ENCODE results near the gene HOXA3.

Gene HOXA3

DNA sequence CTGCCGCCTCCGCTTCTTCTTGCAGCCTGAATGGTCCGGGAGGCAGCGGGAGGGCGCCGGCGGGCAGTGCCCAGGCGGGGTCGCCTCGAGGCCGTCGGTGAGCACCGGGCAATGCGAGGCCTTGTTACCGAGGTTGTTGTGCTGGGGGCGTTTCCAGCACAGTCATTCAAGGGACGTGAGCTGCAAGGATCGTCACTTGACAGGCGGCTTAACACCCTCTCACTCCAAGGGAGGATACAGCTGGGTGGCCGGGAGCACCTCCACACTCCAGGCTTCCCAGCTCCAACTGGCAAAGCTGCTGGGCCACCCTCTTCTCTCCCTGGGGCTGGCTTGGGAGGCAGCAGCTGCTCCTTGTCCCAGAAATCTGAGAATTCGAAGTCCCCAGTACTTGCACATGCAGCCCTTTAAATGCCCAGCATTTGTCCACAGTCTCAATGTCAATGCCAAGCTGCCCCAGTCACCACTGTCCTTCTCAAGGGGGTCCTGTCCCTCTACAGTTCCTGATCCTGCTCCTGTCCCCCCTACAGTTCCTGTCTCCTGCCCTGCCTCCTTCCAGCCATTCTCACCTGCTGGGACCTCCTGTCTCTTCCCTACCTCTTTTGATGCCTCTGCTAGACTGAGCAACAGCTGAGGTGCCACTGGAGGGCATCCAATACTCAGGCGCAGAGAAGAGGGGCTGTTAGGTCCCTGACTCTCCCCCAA is 37.1 kb upstream of the HOXA3 start:
- no peak for DNase-seq

DNA sequence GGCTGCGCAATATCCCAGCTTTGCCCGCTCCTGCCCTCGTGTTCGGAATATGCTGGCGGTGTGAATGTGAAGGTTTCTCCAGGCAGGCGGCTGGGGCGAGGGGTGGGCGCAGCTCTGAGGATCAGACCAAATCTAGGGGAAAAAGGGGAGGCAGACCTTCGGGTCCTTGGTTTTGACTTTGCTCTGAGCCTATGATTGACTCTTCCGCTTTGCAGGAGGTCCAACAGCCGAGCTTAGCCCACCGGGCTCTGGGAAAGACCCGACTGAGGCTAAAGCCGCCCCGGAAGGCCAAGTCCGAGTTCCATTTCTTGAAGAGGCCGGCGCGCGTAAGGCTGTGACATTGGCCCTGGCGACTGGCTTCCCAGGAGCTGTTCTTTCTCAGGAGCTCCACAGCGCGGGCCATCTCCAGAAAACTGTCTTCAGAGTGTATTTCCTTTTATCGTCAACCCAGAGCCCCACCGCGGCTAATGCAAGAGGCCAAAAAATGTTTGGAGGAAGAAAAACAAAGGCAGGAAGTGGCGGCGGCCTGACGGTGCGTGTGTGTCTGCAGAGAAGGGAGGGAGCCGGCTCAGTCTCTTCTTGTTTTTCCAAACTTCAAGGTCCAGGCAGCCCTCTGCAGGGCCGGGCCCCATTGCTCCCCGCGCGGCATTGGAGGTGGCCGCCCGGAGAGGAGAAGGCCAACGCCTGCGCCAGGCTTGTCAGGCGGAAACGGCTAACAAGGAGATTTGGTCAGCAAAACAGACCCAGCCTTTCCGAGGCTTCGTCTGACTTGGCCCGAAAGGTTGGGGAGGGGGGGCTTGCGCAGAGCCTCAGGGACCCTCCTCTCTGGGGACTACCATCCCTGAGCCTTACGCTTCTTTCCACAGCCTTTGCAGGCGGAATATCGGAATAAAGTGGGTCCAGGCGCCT is 36.3 kb upstream of the HOXA3 start:
- no peak for DNase-seq

DNA sequence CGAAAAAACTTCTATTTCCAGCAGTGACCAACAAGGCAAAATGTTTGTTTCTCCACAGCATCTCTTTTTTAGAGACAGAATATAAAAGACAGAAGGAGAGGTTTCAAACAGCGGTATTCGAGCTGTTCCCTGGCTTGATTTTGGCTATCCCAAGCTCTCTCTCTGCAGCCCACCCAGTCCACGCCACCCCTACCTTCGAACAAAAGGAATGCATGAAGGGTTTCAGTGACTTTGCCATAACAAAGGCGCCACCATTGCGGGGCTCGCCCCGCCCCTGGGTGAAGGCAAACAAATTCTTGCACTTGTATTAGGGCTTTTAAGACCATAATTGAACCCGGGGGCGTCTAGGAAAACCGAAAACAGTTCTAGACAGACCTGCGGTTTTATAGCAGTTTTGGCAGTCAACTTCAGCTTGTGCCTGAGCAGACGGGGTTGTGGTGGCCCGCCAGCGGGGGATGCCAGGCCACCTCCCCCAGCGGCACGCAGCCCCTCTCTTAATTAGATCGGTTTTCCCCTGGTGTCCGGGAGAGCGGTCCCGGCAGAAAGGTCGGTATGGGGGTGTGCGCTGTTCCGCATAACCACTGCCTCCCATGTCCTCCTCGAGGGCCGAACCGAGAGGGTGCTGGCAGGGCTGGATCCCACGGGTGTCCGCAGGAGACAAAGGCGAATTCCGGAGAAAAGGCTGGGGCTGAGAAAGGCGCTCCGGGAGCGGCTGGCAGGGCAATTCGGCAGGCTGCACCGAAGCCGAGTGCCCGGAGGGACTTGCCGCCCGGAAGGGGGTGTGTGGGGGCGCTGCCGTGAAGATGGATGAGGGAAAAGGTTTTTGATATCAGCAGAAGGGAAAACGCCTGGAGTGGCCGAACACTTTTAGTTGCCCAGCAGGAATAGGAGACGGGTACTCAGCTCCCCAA is 35.3 kb upstream of the HOXA3 start:
- no peak for DNase-seq

DNA sequence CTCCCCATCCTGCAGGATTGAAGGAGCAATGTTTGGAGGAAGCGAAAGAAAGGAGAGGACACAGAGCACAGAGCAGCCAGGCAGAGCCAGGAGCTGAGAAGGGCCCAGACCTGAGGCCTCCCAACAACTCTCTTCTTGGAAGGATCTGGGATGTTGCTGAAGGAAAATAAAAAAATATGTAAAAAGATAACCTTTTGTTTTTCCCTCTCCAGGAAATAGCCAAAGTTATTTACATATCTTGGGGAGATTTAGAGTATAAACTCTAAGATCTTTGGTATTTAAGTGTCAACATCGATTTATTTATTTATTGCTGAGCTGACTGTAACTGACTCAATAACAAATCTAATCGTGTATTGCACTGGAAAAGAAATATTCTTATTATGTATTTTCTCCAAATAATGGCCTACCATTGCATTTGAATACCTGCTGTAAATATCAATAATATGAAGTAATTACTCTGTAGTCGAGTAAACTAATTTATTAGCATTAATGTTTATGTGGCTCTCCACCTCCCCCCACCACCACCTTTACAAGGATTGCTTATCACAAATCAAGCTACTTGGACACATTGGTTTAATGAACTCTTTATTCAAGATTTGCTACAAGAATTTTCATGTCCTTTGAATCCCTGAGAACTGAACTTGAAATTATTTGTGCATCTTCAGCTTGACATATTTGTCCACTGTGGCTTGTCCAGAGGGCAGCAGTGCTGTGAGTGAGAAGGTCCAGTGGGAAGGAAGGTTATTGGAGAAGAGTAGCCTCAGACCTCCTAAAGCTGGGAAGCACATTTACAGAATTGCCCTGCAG is 34.5 kb upstream of the HOXA3 start:
- DNase-seq: no peak

DNA sequence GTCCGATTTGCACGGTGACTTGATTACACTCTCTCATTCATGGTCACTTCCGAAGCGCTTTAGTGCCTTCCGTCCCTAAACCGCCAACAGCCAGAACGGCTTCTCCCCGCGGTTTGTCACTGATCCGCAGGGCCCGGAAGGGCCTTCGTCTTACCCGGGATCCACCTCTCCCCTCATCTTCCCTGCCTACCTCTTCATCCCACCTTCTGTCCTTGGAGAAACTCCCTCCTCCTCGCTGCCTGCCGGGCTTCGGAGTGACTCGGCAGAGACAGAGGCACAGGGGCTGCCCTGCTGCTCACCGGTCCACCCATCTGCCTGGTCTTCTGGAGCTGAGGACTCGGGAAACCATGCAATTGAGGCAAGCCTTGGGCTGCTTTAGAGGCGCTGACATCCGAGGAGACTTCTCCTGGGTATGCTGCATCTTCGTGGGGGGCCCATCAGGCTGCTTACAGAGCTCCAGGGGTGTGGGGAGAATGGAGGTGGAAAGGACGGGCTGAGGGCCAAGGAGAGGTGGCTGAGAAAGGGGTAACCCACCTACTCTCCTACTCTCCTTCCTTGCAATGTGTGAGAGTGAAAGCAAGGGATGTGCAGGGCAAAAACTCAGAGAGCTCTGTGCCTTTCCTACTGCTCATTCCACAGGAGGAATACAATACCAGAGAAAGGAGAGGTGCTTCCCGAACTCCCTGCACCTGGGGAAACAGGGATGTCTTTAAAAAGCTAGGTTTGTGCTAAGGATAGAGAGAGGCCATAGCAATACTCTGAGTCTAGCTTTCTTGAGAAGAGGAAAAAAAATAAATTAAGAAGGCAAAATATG is 33.7 kb upstream of the HOXA3 start:
- DNase-seq: no peak

DNA sequence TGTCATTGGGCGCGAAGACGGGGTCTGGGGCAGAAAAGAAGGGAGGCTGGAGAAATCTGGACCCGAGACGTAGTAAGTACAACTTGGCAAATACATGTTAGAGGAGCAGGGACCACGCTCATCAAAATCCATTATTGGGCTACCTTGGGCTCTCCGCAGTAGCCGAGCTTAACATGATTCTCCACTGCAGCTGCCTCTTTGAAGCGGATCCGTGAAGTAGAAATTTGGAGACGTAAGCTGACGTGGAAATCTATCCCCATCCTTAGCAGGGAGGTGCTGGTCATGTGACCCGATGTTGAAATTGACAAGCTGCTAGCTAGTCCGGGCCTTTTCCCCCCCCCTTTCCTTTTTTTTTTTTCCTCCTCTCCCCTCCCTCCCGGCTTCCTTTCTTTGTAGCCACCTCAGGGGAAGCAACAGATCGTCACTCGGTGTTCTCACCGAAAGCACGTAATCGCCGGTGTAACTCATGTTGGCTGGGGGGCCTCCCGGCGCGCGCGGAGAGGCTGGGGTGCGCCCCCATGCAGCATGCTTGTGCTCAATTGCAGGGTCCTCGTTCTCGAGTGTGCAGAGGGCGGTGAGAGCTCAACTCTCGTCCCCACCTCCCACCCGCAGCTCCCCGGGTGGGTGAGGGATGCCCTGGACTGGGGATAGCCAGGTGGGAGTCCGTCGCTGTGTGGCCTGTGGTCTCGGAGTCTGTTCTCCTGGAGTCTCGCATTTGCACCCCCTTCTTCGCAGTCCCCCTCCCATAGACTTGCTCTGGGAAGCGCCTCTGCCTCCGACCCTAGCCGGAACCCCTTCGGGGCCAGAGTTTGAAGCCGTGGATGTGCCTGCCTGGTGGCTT is 32.9 kb upstream of the HOXA3 start, which contains the start of gene HOXA11:
TSS of gene HOXA11 (minus strand) at position 220 of the 841 bp plus-strand sequence. CDS start at position 132, 88 bp downstream.
- no peak for DNase-seq

DNA sequence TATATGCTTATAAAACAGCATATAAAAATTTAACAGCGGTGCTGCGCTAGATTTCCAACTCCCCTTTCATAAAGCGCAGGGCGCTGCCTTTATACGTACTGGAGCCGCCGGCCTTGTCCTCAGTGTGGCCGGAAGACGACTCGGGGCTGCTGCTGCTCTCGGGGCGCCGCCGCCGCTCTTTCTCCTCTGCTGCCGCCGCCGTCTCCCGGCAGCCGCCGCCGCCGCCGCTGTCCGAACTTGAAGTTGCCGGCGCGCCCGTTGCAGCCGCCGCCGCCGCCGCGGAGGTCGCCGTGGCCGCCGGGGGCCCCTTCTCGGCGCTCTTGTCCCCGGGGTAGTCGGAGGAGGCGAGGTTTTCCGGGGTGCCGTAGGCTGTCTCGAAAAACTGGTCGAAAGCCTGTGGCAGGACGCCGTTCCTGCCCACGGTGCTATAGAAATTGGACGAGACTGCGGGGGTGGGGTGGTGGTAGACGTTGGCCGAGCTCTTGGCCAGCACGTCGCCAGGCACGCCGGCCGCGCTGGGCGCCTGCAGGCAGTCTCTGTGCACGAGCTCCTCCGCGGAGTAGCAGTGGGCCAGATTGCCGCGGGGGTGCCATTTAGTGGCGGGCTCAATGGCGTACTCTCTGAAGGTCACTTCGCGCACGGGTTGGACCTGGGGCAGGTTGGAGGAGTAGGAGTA is 32.1 kb upstream of the HOXA3 start:
- DNase-seq: no peak

DNA sequence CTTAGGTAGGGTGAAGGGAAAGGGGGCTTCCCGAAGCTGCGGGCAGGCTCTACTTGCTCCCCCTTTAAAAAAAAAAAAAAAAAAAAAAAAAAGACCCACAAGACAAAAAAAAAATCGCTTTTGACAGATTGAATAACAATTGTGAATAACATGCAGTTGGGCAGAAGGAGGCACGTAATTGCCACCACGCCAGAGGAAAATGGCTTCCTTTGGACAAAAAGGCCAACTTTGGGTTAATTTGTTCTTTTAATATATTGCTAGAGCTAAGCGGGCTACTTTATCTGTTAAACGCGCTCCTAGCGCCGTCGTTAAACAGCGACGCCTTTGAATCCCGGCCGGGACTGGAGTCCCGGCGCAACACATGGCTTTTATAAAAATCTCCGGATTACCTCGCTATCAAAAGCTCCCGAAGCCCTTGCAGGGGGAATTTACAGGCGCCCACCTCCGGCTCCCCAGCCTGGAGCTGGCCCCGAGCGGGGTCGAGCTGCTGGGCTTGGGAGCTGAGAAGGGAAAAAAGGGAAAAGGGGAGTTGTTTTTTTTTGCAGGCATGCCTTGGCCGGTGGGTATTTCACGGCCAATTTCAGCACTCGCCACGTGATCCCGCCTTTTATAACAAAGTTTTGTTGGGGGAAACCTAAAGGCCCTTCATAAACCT is 31.4 kb upstream of the HOXA3 start:
- no peak for DNase-seq

DNA sequence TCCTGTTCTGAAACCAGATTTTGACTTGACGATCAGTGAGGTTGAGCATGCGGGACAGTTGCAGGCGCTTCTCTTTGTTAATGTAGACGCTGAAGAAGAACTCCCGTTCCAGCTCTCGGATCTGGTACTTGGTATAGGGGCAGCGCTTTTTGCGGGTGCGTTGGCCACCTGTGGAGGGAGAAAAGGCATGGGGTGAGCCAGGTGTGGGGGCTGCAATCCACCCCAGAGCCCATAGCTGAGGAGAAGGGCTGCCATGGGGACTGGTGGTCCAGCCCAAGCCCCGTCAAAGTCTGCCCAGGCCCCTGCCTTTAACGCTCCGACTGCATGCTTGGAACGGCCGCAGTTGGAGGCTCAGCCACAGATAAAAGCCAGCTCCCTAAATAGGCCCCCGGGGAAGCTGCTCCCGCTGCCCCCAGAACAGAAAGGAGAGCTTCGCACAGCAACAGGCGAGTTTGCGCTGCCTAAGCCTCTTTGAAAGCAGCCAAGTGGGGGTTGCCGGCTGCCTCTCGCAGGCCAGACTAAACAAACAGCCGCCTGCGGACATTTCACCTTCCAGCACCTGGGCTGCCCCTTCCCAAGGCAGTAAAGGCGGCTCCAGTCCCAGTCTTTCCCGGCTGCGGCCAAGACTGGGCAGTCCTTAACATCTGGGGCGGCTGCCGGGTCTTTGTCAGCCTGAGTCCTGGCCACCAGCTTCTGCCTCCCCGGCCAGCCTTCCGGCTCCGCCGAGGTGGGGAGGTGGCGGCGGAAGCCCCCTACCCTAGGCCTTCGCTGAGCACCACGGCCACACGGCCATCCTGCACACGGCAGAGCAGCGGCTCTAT is 30.7 kb upstream of the HOXA3 start:
- DNase-seq: no peak

DNA sequence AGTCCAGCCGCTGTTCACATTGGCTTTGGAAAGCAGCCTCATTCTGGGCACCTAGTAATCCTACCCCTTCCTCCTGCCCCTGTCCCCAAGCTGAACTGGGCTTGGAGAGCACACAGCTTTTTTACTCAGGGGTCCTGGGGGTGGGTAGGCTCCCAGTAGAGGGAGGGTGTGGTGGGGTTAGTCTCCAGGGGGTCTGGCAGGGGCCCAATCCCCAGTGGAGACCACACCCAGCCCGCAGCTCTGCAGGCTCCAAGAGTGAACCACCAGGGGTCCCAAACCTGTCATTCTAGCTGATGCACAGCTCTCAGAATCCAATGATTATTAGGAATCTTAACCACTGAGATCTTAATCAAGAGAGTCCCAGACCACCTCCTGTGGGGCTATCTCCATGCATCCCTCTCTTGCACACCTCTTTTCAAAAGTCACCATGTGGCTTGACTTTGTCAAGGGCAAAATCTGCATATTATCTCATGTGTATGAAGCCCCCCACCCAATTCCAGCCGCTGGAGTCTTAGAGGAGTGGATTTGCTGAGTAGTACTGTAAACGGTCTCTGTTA is 30.0 kb upstream of the HOXA3 start:
- no peak for DNase-seq

DNA sequence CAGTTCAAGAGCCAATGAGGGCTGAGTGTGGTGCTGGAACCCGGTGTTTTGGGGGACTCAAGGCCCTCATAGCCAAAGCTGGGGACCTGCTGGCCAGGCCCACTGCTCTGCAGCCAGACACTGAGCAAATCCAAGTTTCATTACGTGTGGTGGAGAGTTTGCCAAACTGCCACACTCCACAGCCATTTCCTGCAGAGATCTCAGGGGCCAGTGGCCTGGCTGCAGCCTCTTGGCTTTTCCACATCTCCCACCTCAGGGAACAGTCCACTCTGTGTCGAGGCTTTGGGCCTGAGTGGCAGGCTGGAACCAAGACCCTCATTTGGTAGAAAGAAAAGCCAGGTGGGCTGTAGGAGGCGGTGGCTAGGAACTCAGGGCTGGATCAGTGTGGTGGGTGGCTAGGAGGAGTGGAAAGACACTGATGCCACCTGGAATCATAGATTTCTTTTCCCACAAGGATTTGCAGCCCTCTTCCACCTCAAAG is 29.5 kb upstream of the HOXA3 start:
- no peak for DNase-seq

DNA sequence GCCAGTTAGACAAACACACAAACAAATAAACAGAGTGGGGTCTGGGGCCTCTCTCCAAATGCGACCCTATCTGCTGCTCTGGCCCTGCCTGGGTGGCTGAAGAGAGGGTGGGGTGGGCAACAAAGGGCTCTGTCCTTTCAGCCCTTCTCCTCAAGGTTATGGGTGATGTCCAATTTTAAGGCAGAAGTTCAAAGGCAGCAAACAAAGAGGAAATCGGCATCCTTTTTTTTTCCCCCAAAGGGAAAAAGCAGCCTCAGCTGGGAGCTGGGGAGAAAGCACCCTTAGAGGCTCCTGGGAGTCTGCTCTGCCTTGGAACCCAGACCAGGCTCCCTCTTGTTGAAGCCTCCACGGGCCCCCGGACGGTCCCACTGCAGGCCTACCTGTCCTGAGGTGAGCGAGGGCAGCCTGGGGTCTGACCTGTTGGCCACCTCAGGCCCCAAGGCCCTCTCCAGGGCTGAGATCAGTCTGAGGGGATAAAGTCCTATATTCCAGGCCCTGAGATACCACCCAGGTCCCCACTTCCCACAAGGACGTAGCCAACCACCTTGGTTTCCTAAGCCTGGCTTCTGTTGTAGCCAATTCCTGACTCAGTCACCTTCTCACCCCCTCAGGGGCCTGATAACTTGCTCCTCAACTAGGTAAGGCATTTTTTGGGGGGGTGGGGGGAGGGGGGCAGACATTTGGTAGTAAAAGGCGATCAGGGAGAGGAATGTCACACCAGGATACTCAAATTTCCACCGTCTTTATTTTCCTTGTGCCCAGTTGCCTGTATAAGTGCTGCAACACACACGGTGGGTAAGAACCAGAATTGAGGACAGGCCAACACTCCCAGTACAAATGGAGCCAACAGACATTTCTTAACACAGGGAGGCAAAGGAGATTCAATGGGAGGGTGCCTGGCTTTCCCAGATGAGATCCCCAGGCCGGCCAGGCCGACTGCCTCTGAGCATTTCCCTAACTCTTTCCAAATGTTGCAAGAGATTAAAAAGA is 28.3 kb upstream of the HOXA3 start:
- DNase-seq: no peak

DNA sequence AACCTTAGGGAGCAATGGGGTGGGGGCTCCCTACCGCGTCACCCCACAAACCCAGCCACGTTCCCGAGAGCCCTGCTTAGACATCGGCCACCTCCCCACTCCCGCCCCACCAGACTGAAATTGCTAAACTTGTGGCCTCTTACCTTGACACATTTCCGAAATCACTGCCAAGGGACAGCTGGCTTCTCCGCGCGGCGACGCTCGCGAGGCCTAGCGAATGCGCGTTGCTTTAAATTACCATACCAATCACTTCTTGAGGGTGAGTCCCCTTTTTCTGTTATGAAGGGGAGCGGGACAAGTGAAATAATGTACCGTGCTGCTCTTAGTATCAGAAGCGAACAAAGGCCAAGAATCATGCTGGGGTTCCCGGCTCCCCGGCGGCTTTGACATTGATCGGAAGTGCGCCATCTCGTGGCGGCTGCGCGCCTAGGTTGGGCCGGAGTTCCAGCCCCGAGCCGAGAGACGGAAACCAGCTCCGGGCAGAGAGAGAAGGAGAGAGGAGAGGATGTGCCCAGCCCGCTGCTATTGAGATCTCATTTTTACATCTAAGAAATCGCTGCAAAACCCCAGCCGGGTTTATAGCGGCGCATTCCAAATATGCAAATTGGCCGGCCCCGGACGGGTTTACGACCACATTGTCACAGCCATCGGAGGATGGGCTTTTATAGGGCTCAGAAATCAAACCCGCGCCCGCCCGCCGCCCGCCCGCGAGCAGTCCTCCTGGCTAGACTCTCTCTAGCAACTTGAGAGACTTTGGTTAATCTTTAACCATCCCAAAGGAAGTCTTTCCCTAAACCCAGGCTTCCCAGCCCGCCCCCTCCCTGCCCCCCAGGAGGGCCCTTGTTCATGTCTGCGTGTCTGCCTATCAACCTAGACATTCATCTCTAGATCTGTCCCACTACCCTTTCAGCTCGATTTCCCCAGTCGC is 27.4 kb upstream of the HOXA3 start:
- DNase-seq: no peak

DNA sequence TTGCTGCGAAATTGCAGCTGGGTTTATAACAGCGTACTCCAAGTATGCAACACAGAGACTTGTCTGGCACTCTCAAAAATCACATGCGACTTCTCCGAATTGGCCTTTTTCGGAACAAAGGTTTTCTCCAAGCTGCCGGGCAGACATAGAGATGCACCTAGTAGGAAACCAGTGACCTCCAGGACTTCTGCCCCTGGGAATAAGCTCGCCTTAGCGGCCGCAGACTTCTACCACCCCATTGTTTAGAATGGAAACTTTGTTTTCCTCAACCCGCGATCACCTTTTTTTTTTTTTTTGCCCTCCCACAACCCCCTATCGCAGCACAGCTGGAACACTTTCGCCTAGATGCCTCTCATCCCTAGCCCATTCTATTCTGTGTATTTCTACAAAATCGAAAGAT is 26.6 kb upstream of the HOXA3 start:
- no peak for DNase-seq

DNA sequence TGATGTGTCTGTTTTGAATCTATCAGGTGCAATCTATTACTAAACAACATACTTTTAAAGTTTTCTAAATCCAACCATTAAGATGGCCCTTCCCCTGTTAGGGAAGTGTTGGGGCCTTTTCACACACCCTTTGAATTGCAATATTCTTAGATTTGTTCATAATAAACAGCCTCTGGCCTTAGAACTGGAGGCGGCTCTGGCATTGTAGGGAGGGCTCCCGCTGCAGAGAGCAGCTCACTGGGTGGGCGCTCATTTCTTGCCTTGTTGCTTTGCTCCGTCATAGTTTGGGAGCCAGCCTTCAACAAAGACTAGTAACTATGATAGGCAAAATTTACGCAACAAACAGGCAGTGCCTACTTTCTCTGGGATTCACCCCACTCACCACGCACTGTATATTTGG is 26.0 kb upstream of the HOXA3 start:
- no peak for DNase-seq

All from NCI-H2227 treated with DMSO at 0.1 percent for 48 hours (cell line).